GM19238 (cell line): Measurements from ENCODE around the gene DNAJB12.
A peak's percentile ranks its signal among the peaks of the same experiment; 100 is the strongest.
"Not testable (repeated sequence)": the region's sequence is repeated elsewhere in the genome, so short reads cannot be mapped to it uniquely, and the experiment has no call there.

ENCODE experiments used
- DNase-seq: peaks from one replicate; pipeline ENCODE4 v3.0.0; 2011; ENCODE audit warnings: low spot score; ENCODE audit not compliant: insufficient read length

The DNAJB12 gene

GRCh38 chr10:72316748-72317435, 37.8 kb downstream of the DNAJB12 start:
- DNase-seq: no peak

GRCh38 chr10:72316386-72316700, 38.4 kb downstream of the DNAJB12 start:
- no peak for DNase-seq

GRCh38 chr10:72315611-72316385, 38.9 kb downstream of the DNAJB12 start:
- no peak for DNase-seq

DNA sequence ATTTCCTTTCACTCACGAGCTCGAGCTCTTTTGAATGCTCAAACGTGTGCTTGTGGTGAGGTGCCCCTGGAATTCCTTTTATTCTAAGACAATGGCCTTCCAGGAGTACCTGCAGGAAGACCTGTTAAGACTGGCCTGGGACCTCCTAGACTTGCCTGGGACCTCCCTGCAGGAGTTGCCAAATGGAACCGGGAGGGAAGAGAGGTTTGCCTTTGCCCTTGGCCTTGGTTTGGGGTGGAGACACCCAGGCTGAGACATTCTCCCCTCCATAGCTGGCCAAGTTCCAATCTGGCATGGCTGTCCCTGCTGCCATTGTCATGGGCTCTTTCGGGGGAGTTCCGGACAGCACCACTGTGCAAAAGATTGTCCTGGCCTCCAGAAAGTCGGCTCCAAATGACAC, 39.7 kb downstream of the DNAJB12 start:
- no peak for DNase-seq

- DNase-seq: no peak
These were observed 40.5 kb downstream of the DNAJB12 start for GRCh38 chr10:72314263-72314662.

- no peak for DNase-seq
These were observed 41.8 kb downstream of the DNAJB12 start for GRCh38 chr10:72312865-72313391.

- no peak for DNase-seq
These were observed 43.1 kb downstream of the DNAJB12 start for GRCh38 chr10:72311667-72312066.

- no peak for DNase-seq
These were observed 44.1 kb downstream of the DNAJB12 start for GRCh38 chr10:72310636-72311035.

- DNase-seq: no peak
These were observed 44.5 kb downstream of the DNAJB12 start for GRCh38 chr10:72310241-72310633.

GRCh38 chr10:72309290-72310240, 45.2 kb downstream of the DNAJB12 start:
- no peak for DNase-seq

GRCh38 chr10:72308320-72308987, 46.3 kb downstream of the DNAJB12 start:
- DNase-seq: no peak

GRCh38 chr10:72307711-72308110, 47.0 kb downstream of the DNAJB12 start:
- DNase-seq: not testable (repeated sequence)

DNA sequence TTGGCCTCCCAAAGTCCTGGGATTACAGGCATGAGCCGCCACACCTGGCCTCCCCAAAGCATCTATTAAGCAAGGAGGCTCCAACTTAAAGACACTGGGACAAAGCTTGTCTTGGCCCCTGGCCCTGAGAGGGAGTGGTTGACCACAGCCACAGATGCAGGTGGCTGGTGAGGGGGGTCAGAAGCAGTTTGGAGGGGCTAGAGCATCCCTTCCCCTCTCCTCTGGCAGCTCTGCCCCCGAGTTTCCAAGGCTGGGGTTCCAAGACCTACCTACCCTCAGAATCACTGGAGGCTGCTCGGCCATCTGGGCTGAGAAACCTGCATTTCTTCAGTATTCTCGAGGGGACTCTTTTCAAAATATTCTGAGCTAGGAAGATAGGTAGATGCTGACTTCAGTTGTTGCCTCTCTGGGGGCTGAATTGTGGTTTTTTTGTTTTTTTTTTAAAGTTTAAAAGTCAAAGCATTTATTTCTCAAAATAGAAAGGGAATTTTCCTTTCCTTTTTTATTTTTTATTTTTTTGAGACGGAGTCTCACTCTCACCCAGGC, 48.4 kb downstream of the DNAJB12 start:
- DNase-seq: no peak

GRCh38 chr10:72303424-72304128, 51.1 kb downstream of the DNAJB12 start:
- no peak for DNase-seq

GRCh38 chr10:72298592-72299519, 55.9 kb downstream of the DNAJB12 start:
- DNase-seq: no peak

DNA sequence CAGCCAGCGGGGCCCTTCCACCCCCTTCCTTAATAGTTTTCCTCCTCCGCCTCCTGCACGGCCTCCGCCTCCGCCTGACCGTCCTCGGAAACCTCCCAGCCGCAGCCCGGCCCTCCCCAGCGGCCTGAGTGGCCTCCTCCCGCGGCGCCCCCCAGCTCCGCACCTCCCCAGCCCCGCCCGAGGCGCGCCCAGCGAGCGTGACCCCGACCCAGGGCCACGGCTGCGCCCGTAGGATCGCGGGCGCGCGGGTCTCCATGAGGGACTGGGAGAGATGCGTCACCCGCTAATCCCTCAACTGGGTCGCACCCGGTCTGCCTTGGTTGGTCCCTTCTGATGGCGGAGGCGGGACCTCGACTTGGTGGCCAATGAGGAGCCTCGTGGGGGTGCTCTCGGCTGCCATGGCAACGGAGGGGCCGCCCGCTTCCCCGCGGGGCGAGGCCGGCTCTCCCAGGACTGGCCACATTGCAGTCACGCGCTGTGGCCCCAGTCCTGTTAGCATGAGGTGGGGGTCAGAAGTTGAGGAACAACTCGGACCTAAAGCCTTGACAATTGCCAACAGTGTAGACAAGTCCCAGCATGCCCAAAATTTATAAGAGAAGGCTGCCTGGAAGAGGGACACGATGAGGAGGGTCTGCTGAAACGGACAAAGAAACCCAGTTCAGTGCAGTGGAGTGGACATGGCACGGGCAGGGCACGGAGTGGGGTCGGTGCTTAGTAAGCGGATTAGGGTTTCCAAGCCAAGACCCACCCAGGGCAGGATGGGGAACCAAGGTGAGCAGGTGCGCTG, 56.7 kb downstream of the DNAJB12 start:
- peak; percentile 87 for DNase-seq

GRCh38 chr10:72297281-72297804, 57.4 kb downstream of the DNAJB12 start:
- peak; percentile 72 for DNase-seq

- DNase-seq: not testable (repeated sequence)
These were observed 57.9 kb downstream of the DNAJB12 start for GRCh38 chr10:72296829-72297280.
